Activated naive CD8-positive, alpha-beta T cell treated with anti-CD3 and anti-CD28 coated beads, Interleukin-2, amount 50 U/mL, for 16 hours (primary cell): ENCODE data around the gene PTEN.
"Not testable (repeated sequence)": the region's sequence is repeated elsewhere in the genome, so short reads cannot be mapped to it uniquely, and the experiment has no call there.

Source experiments
- DNase-seq: peaks from one replicate; pipeline ENCODE4 v3.0.0-alpha.2; 2020; ENCODE audit warnings: low read depth, low spot score

Gene PTEN

GRCh38 chr10:87845624-87845998, 17.8 kb upstream of the PTEN start:
- no peak for DNase-seq

GRCh38 chr10:87846023-87846422, 17.4 kb upstream of the PTEN start:
- DNase-seq: no peak

- not testable (repeated sequence) for DNase-seq
Measured at GRCh38 chr10:87846711-87847110, 16.7 kb upstream of the PTEN start.

- no peak for DNase-seq
Measured at GRCh38 chr10:87847550-87847949, 15.9 kb upstream of the PTEN start.

GRCh38 chr10:87849001-87849400, 14.4 kb upstream of the PTEN start:
- DNase-seq: no peak

- no peak for DNase-seq
Measured at GRCh38 chr10:87850742-87851205, 12.7 kb upstream of the PTEN start.

GRCh38 chr10:87852089-87852488, 11.3 kb upstream of the PTEN start:
- no peak for DNase-seq

- not testable (repeated sequence) for DNase-seq
Measured at GRCh38 chr10:87855247-87855646, 8.2 kb upstream of the PTEN start.

GRCh38 chr10:87855665-87856064, 7.8 kb upstream of the PTEN start:
- not testable (repeated sequence) for DNase-seq

GRCh38 chr10:87860156-87860795, 3.1 kb upstream of the PTEN start:
- DNase-seq: no peak

- DNase-seq: no peak
Measured at GRCh38 chr10:87860816-87861403, 2.5 kb upstream of the PTEN start.

GRCh38 chr10:87861566-87861952, 1.9 kb upstream of the PTEN start:
- DNase-seq: no peak

GRCh38 chr10:87861953-87862678, 1.3 kb upstream of the PTEN start:
- peak; percentile 89 for DNase-seq

- no peak for DNase-seq
Measured at GRCh38 chr10:87862679-87863052, 759 bp upstream of the PTEN start.

GRCh38 chr10:87863951-87864495, 598 bp downstream of the PTEN start:
- not testable (repeated sequence) for DNase-seq

- DNase-seq: no peak
Measured at GRCh38 chr10:87864496-87865059, 1.2 kb downstream of the PTEN start.

GRCh38 chr10:87865241-87865881, 1.9 kb downstream of the PTEN start:
- DNase-seq: no peak

- no peak for DNase-seq
Measured at GRCh38 chr10:87866412-87866974, 3.1 kb downstream of the PTEN start.

GRCh38 chr10:87867453-87867852, 4.0 kb downstream of the PTEN start:
- DNase-seq: no peak

GRCh38 chr10:87868277-87868676, 4.9 kb downstream of the PTEN start:
- no peak for DNase-seq

GRCh38 chr10:87869139-87869538, 5.7 kb downstream of the PTEN start:
- DNase-seq: not testable (repeated sequence)
